DMS114 treated with DMSO at 0.1 percent for 48 hours (cell line): ENCODE data around the gene PEX14.

ENCODE experiments used
- DNase-seq: peaks from one replicate; lab custom pipeline; 2025; ENCODE audit not compliant: unreplicated experiment; lab: John Stamatoyannopoulos, UW

PEX14 gene

DNA sequence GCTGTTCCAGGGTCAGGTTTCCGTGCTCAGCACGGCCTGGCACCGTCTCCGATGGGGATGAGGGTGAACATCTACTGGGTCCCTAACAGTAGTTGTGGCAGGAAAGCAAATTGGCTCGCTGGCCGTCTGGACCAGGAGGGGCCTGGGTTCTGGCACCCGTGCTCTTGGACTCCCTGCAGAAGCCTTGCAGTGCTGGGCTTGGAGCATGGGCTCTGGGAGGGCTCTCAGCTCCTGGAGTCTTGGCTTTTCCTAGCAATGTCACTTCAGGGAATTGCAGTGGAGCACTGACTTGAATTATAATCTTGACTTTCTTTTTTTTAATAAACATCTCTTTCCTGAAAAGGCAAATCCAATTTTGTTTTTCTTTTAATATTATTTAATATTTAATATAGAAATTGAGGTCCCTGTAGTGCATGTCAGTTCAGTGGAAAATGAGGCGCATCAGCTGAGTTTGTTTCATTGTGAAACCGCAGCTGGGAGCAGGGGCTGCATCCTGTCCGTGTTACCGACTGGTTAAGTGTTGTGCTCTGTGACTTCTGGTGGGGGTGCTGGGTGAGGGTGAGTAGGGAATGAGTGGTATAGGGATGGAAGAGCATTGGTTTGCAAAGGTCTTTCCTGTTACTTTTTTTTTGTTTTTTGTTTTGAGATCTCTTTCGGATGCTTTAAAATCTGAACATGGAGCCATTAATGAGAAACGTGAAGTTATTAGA is 64.1 kb downstream of the PEX14 start:
- no peak for DNase-seq

DNA sequence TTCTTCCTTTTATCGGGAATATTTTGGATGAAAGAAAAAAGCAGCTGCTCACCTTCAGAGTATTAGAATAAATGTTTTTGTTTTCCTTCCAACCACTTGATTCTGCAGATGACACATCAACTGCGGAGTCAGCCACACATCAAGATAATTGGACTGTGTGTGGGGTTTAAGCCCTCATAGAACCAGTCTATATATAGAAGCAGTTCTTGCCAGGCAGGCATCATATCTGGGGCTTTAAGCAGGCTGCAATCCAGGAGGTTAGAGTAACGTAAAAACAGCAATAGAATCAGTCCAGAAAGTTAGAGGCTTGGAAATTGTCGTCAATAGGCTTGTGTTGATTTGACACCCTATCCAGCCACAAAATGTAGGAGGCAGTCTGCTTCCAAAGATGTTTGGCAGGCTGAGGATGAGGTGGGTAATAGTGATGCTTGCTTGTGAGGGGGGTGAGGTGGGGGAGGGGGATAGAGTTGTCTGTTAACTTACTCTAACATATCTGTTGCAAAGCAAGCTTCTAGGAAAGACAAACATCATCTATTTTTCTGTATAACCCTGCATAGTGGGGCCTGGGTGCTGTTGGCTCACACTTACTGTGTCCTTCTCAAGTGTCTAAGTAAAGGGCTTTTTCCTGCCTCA is 64.8 kb downstream of the PEX14 start:
- DNase-seq, result no peak

- no peak for DNase-seq
Observed at GRCh38 chr1:10540277-10541005, 65.7 kb downstream of the PEX14 start.

GRCh38 chr1:10541286-10541685 is 66.5 kb downstream of the PEX14 start:
- DNase-seq, result no peak

DNA sequence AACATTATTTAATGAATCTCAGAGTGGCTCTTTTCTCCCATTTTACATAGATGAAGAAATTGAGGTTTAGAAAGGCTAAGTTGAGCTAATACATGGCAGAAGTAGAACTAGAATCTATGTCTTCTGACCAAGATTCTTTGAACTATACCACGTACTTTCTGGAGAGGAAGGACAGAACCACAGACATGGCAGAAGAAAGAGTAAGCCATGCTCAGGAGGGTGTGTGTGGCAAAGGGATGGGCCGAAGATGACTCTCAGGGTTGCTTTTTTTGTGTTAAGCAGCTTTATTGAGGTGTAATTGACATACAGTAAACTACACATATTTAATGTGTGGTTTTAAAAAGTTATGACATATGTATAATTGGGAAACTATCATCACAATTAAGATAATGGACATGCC is 69.5 kb downstream of the PEX14 start:
- DNase-seq, result no peak

GRCh38 chr1:10546896-10547295 is 72.1 kb downstream of the PEX14 start:
- DNase-seq, result no peak

GRCh38 chr1:10549904-10550664 is 75.3 kb downstream of the PEX14 start:
- no peak for DNase-seq

DNA sequence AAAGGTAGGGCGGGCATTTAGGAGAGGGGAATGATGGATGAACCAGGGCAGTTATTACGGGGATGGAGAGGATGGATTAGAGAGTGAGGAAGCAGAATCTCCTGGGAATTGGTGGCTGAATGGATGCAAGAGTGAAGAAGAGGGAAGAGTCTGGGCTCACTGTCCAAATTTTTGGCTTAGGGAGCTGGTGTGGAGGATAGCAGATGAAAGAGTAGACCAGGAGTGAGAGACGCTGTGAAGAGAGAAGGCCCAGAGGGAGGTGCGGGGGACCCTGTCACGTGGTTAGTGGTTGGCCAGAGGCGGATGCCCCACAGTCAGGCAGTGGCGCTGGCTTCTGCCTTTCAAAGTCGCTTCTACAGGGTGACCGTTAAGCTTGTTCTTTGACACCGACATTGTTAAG is 78.4 kb downstream of the PEX14 start:
- no peak for DNase-seq

GRCh38 chr1:10555635-10556429 is 81.1 kb downstream of the PEX14 start:
- no peak for DNase-seq

- no peak for DNase-seq
Observed at GRCh38 chr1:10556430-10557005, 81.8 kb downstream of the PEX14 start.

- DNase-seq, result no peak
Observed at GRCh38 chr1:10557714-10558113, 83.0 kb downstream of the PEX14 start.

- no peak for DNase-seq
Observed at GRCh38 chr1:10559386-10559785, 84.6 kb downstream of the PEX14 start.

- DNase-seq, result no peak
Observed at GRCh38 chr1:10561497-10561896, 86.7 kb downstream of the PEX14 start.

- DNase-seq, result no peak
Observed at GRCh38 chr1:10561955-10562354, 87.2 kb downstream of the PEX14 start.

DNA sequence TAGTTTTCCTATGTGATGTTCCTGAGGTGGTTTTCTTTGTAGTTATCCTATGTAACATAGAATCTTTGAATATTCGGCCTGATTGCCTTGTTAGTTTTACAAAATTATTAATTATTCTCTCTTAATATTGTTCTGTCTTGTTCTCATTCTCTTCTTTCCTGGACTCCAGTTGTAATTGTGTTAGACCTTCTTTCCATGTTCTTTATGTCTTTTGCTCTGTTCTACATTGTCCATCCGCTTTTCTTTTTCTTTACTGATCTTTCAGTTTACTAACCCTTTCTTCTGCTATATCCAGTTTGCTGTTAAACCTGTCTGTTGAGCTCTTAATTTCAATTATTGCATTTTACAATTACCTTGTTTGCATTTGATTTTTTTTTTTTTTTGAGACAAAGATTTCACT is 89.3 kb downstream of the PEX14 start:
- no peak for DNase-seq

DNA sequence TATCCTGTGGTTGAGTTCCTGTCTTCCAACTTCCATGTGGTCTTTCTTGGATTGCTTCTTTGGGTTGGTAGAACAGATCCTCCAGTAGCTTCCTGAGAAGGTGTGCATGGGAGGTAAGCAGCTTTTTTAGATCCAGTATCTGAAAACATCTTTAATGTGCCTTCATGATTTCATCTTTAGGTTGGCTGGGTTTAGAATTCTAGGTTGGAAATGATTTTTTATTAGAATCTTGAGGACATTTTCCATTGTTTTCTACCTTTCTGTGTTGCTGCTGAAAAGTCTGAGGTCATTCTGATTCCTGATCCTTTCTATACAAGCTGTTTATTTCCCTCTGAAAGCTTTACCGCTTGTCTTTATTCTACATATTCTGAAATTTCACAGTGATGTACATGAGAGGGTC is 94.8 kb downstream of the PEX14 start:
- no peak for DNase-seq

DNA sequence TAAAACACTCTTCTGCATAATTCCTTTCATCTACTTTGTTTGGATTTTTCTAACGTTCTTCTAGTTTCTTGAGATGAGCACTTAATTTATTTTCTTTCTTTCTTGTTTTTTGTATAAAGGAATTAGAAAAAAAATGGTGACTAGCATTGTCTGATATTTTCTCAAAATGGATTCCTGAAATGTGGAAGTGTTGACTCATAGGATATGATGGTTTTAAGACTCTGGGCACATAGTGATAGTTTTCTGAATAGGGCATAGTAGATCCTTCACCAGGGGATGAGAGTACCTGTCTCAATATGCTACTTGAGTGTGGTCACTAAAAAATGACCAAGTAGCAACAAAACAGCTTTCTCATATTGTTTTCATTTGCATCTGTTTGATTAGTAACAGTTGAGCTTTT is 100.9 kb downstream of the PEX14 start:
- DNase-seq, result no peak

DNA sequence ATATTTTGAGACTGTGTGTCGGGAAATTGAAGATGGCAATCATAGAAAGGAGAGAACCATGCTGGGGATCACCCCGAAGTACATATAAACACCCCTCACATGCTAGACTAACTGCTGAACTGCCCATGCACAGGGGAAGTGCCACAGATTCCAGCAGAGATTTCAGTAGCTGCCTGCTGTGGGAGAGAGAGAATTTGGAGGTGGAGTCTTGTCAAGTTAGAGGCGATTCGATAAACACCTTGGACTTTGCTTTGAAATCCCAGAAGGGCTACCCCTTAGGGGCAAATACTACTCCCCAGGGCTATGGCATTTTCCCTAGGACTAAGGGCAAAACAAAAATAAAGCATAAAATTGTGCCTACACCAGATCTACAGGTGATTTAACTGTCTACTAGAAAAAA is 103.3 kb downstream of the PEX14 start:
- DNase-seq, result no peak

DNA sequence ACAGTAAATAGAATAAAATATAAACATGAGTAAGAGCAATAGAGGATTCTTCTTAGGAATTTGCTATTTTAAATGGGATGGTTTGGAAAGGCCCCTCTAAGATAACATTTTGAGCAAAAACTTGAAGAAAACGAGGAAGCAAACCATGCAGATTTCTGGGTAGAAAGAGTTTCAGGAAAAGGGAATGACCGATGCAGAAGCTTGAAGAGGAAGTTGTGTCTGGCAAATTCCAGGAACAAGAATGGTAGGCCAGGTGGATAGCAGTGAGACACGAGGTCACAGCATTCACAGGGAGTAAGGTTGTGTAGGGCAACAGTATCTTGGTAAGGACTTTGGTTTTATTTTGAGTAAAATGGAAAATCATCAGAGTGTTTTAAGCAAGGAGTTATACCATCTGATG is 108.9 kb downstream of the PEX14 start:
- no peak for DNase-seq

DNA sequence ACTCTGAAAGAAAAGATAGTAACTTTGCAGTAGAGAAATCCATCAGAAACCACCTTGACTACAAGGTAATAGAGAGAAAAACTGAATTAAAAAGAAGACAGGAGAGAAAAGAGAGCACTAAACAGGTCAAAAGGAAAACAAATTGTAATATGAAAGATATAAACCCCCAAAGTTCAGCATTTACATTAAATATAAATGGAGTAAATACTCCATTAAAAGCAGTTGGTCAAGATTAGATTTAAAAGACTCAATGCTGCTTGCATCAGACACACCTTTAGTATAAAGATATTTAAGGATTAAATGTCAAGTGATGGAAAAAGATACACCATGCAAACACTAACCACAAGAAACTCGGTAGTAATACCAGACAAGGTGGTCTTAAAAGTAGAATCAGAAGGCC is 110.5 kb downstream of the PEX14 start:
- no peak for DNase-seq
